ENCODE measurements around the gene PLCL1.

PLCL1 gene

DNA sequence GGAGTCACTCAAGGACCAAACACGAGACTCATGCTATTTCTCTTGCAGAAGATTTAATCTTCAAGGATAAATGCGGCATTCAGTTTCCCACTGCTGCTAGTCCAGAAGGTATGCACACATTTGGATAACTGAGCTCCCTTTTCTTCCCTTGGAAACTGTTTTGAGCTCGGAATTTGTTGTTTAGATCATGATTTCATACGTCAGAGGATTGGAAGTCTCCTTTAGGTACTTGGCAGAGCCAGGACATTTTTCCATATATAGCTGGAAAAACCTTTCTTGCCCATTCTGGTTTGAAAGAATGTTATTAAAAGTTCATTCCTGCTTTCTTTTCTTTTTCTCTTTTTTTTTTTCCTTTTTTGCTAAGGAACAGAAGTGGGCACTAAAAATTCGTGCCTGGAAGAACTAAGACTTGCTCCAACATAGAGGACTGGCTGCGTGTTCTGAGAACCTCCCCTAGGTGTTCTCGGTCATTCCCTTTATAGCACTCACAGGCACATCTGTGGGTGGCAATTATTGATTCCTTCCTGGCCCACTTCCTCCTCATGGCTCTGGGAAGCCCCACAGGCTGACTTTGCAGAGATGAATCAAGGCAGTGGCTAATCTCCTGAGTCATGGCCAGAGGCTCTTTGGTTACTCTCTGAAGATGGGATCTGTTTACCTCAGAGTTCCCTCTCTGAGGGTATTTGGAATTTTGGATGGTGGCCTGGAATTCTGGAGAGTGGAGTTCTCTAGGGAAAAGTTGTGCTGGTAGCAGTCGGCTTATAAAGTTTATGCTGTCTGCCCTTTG is 104.8 kb downstream of the PLCL1 start:
- DNase-seq (ENCODE audit: low read depth), result peak; percentile 24
- TF ChIP-seq, protein P1, sequence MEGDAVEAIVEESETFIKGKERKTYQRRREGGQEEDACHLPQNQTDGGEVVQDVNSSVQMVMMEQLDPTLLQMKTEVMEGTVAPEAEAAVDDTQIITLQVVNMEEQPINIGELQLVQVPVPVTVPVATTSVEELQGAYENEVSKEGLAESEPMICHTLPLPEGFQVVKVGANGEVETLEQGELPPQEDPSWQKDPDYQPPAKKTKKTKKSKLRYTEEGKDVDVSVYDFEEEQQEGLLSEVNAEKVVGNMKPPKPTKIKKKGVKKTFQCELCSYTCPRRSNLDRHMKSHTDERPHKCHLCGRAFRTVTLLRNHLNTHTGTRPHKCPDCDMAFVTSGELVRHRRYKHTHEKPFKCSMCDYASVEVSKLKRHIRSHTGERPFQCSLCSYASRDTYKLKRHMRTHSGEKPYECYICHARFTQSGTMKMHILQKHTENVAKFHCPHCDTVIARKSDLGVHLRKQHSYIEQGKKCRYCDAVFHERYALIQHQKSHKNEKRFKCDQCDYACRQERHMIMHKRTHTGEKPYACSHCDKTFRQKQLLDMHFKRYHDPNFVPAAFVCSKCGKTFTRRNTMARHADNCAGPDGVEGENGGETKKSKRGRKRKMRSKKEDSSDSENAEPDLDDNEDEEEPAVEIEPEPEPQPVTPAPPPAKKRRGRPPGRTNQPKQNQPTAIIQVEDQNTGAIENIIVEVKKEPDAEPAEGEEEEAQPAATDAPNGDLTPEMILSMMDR (conservative IDR thresholded peaks at IDR 0.05; ENCODE audit: low read depth, low read length), result no peak
- H3K4me3 ChIP-seq (ENCODE audit: low read depth, low read length), result no peak overlapping the region

DNA sequence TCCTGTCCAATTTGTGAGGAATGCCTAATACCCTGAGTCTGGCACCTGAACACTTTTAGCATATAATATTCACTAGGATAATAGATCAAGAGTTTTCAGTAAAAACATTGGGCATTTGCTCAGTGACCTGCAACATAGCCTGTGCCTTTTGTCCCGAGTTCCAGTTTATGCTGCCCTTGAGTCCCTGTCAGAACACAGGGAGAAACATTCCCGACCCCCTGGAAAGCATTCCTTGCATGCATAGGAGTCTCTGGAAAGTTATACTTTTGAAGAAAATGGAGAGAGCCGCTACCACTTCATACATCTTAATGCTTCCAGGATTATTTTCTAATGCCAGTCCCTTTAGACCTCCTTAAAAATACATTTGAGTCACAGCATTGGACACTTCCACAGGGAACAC is 107.3 kb downstream of the PLCL1 start:
- TF ChIP-seq, protein P1 (conservative IDR thresholded peaks at IDR 0.05; ENCODE audit: low read depth, low read length), result no peak
- no peak overlapping the region for H3K4me3 ChIP-seq (ENCODE audit: low read depth, low read length)
- no peak for DNase-seq (ENCODE audit: low read depth)

DNA sequence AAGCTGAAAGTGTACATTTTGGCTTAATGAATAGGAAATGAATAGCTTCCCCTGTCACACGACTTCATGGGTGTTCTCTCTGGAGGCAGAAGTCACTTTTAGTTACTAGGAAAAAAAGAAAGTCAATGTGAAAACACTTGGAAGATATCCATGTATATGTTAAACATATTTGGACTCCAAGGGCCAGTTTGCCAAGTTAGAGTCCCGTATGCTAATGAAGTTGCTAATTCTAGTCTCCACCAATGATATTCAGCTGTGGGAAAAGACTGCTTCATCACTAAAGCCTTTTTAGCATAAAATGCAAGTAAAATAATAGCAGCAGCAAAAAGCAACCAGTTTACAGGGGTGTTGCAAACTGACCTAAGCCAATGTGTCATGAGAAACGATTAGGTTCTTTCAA is 108.7 kb downstream of the PLCL1 start:
- TF ChIP-seq, protein P1 (conservative IDR thresholded peaks at IDR 0.05; ENCODE audit: low read depth, low read length), result no peak
- no peak for DNase-seq (ENCODE audit: low read depth)
- no peak overlapping the region for H3K4me3 ChIP-seq (ENCODE audit: low read depth, low read length)

DNA sequence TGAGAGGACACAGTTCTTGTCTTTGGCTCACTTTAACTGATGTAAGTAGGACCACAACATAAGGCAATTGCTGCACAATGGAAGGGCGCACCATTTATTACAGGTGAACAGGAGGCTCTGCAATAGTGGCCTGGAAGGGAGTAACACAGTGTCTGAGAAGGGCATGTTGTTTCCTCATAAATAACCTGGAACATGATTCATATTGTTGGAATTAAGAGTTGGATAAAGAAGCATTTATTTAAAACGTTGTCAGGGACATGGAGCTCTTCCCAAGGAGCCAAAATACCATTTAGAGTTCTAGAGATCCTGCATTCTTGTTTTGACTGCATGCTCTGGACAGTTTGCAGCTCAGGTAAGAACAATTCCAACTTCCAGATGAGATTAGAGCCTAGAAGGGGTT is 110.4 kb downstream of the PLCL1 start:
- DNase-seq (ENCODE audit: low read depth), result no peak
- TF ChIP-seq, protein P1 (conservative IDR thresholded peaks at IDR 0.05; ENCODE audit: low read depth, low read length), result no peak
- H3K4me3 ChIP-seq (ENCODE audit: low read depth, low read length), result no peak overlapping the region

DNA sequence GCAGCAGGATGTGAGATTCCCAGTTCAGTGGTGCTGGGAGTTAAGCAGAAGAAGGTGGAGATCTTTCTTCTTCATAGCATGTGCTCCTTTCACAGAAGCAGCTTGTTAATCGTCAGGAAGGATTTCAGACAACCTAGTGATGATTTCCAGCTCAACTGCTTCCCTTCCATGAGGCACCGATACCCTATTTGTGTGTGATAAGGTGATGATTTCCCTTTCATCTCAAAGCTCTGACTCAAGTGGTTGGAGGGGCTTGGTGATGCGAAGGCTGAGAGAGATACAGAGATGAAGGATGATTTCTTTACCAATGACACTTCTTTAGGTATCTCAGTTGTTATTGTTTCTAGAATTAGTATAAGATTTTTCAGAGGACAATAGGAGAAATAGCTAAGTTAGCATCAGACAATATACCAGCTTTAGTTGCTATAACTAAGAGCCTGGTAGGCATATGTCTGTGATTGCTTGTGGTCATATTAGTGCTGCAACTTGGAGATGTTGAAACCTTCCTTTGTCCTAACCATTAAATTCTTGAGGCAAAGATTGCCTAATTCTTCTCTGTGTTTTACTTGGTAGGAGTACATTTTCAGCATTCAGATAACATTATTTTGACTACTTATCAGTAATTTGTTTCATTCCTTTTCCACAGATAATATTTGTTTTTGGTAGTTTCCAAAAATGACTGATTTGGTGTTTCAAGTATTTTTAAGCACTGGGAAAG is 111.3 kb downstream of the PLCL1 start:
- no peak overlapping the region for H3K4me3 ChIP-seq (ENCODE audit: low read depth, low read length)
- TF ChIP-seq, protein P1 (conservative IDR thresholded peaks at IDR 0.05; ENCODE audit: low read depth, low read length), result no peak
- peak; percentile 75 for DNase-seq (ENCODE audit: low read depth)

DNA sequence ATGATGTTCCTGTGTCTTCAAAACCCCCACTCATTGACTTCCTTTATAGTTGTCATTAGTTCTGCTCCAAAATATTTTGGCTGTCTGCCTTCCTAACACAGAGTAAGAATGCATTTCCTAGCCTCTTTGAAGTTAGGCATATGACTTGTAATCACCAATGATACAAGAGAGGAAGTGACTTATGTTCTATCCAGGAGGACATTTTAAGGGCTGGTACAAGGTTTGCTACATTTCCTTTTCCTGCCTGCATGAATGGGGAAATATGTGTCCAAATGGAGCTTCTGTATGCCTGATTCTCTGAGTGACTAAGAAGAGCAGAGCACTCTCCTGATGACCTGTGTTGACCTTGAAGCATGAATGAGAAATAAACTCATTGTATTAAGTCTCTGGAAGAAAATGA is 115.1 kb downstream of the PLCL1 start:
- TF ChIP-seq, protein P1 (conservative IDR thresholded peaks at IDR 0.05; ENCODE audit: low read depth, low read length), result no peak
- DNase-seq (ENCODE audit: low read depth), result no peak
- no peak overlapping the region for H3K4me3 ChIP-seq (ENCODE audit: low read depth, low read length)
